ENCODE data around the gene POM121C.
"Not testable (repeated sequence)": the region's sequence is repeated elsewhere in the genome, so short reads cannot be mapped to it uniquely, and the experiment has no call there.

The POM121C gene

GRCh38 chr7:75374519-75375317 lies 111.4 kb downstream of the POM121C start:
- DNase-seq = not testable (repeated sequence)

- not testable (repeated sequence) for DNase-seq
Measured at GRCh38 chr7:75374144-75374518, 112.0 kb downstream of the POM121C start.

- not testable (repeated sequence) for DNase-seq
Measured at GRCh38 chr7:75367313-75367712, 118.8 kb downstream of the POM121C start.
